Duodenal mucosa (tissue), 2 donors: ENCODE data around the gene DENND1A.

Experiments used
- H3K27ac ChIP-seq: one replicate; pipeline ENCODE4 v1.7.0; 2013; ENCODE audit warnings: low read depth, low read length
- H3K27me3 ChIP-seq, 2 donors: one replicate each; pipeline ENCODE4 v1.7.0; 2013; ENCODE audit warnings: low read length in 2 of 2, control low read depth in 1 of 2; ENCODE audit not compliant: insufficient read depth in 2 of 2, control insufficient read depth in 1 of 2
- H3K36me3 ChIP-seq, 2 donors: one replicate each; pipeline ENCODE4 v1.7.0; 2013; ENCODE audit warnings: low read length in 2 of 2, control low read depth in 1 of 2; ENCODE audit not compliant: insufficient read depth in 2 of 2, control insufficient read depth in 1 of 2
- H3K4me1 ChIP-seq, 2 donors: one replicate each; pipeline ENCODE4 v1.7.0; 2013; ENCODE audit warnings: low read length in 2 of 2, control low read depth in 1 of 2; ENCODE audit not compliant: insufficient read depth in 2 of 2, control insufficient read depth in 1 of 2
- H3K4me3 ChIP-seq, 2 donors: one replicate each; pipeline ENCODE4 v1.7.0; 2013; ENCODE audit warnings: low read length in 2 of 2, low read depth in 1 of 2
- H3K9ac ChIP-seq, 2 donors: one replicate each; pipeline ENCODE4 v1.7.0; 2013; ENCODE audit warnings: low read length in 2 of 2, low read depth in 1 of 2
- H3K9me3 ChIP-seq, 2 donors: one replicate each; pipeline ENCODE4 v1.7.0; 2013; ENCODE audit warnings: low read length in 2 of 2, control low read depth in 1 of 2; ENCODE audit not compliant: control insufficient read depth in 1 of 2

DENND1A gene

GRCh38 chr9:123756484-123757106 is 173.3 kb downstream of the DENND1A start:
- Histone ChIP-seq H3K27ac (no peak overlapping the region), H3K27me3 (no peaks in the 10 kb centered on the region), H3K36me3 (peaks cover 0 to 7% of the 10 kb centered on the region in 2 donors), H3K4me1 (peaks cover under 1 to 4% of the 10 kb centered on the region in 2 donors), H3K4me3 (no peak overlapping the region), H3K9ac (no peak overlapping the region), H3K9me3 (no peaks in the 10 kb centered on the region)

GRCh38 chr9:123753669-123754258 is 176.2 kb downstream of the DENND1A start:
- no peak overlapping the region for H3K27ac ChIP-seq
- no peak overlapping the region for H3K9ac ChIP-seq
- H3K36me3 ChIP-seq, result peaks cover 0 to 7% of the 10 kb centered on the region in 2 donors
- H3K27me3 ChIP-seq, result no peaks in the 10 kb centered on the region
- H3K9me3 ChIP-seq, result no peaks in the 10 kb centered on the region
- H3K4me1 ChIP-seq, result peaks cover 0 to 3% of the 10 kb centered on the region in 2 donors
- no peak overlapping the region for H3K4me3 ChIP-seq

GRCh38 chr9:123753016-123753415 is 176.9 kb downstream of the DENND1A start:
- H3K27ac ChIP-seq, result no peak overlapping the region
- no peak overlapping the region for H3K9ac ChIP-seq
- H3K4me1 ChIP-seq, result peaks cover 0 to 3% of the 10 kb centered on the region in 2 donors
- no peaks in the 10 kb centered on the region for H3K27me3 ChIP-seq
- no peak overlapping the region for H3K4me3 ChIP-seq
- no peaks in the 10 kb centered on the region for H3K9me3 ChIP-seq
- peaks cover 0 to 7% of the 10 kb centered on the region in 2 donors for H3K36me3 ChIP-seq

- Histone ChIP-seq H3K36me3 (no peaks in the 10 kb centered on the region), H3K9ac (no peak overlapping the region), H3K4me1 (peaks cover 0 to 3% of the 10 kb centered on the region in 2 donors), H3K9me3 (no peaks in the 10 kb centered on the region), H3K4me3 (no peak overlapping the region), H3K27ac (no peak overlapping the region), H3K27me3 (no peaks in the 10 kb centered on the region)
Measured at GRCh38 chr9:123749580-123750202, 180.2 kb downstream of the DENND1A start.

- Histone ChIP-seq H3K27ac (no peak overlapping the region), H3K27me3 (no peaks in the 10 kb centered on the region), H3K4me1 (peaks cover 0 to 10% of the 10 kb centered on the region in 2 donors), H3K9me3 (no peaks in the 10 kb centered on the region), H3K36me3 (no peaks in the 10 kb centered on the region), H3K4me3 (no peak overlapping the region), H3K9ac (no peak overlapping the region)
Measured at GRCh38 chr9:123746765-123747164, 183.2 kb downstream of the DENND1A start.

- Histone ChIP-seq H3K36me3 (no peaks in the 10 kb centered on the region), H3K27ac (no peak overlapping the region), H3K9me3 (no peaks in the 10 kb centered on the region), H3K9ac (no peak overlapping the region), H3K27me3 (no peaks in the 10 kb centered on the region), H3K4me3 (no peak overlapping the region), H3K4me1 (peaks cover 0 to 14% of the 10 kb centered on the region in 2 donors)
Measured at GRCh38 chr9:123745933-123746332, 184.0 kb downstream of the DENND1A start.

- H3K36me3 ChIP-seq, result no peaks in the 10 kb centered on the region
- no peaks in the 10 kb centered on the region for H3K27me3 ChIP-seq
- H3K9me3 ChIP-seq, result no peaks in the 10 kb centered on the region
- H3K4me1 ChIP-seq, result peaks cover 0 to 14% of the 10 kb centered on the region in 2 donors
- no peak overlapping the region for H3K4me3 ChIP-seq
- H3K27ac ChIP-seq, result no peak overlapping the region
- H3K9ac ChIP-seq, result no peak overlapping the region
Measured at GRCh38 chr9:123745451-123745850, 184.5 kb downstream of the DENND1A start.

- Histone ChIP-seq H3K4me3 (no peak overlapping the region), H3K27ac (no peak overlapping the region), H3K4me1 (peaks cover 0 to 11% of the 10 kb centered on the region in 2 donors), H3K36me3 (no peaks in the 10 kb centered on the region), H3K9me3 (no peaks in the 10 kb centered on the region), H3K9ac (no peak overlapping the region), H3K27me3 (no peaks in the 10 kb centered on the region)
Measured at GRCh38 chr9:123743737-123744136, 186.2 kb downstream of the DENND1A start.

GRCh38 chr9:123742009-123742767 is 187.7 kb downstream of the DENND1A start:
- H3K27me3 ChIP-seq, result no peaks in the 10 kb centered on the region
- H3K9ac ChIP-seq, result no peak overlapping the region
- H3K9me3 ChIP-seq, result no peaks in the 10 kb centered on the region
- H3K27ac ChIP-seq, result no peak overlapping the region
- H3K4me1 ChIP-seq, result peaks cover 0 to 11% of the 10 kb centered on the region in 2 donors
- H3K36me3 ChIP-seq, result no peaks in the 10 kb centered on the region
- no peak overlapping the region for H3K4me3 ChIP-seq

- H3K4me1 ChIP-seq, result peaks cover 0 to 11% of the 10 kb centered on the region in 2 donors
- H3K9me3 ChIP-seq, result no peaks in the 10 kb centered on the region
- no peak overlapping the region for H3K4me3 ChIP-seq
- H3K9ac ChIP-seq, result no peak overlapping the region
- H3K27me3 ChIP-seq, result no peaks in the 10 kb centered on the region
- no peaks in the 10 kb centered on the region for H3K36me3 ChIP-seq
- no peak overlapping the region for H3K27ac ChIP-seq
Measured at GRCh38 chr9:123741214-123741613, 188.7 kb downstream of the DENND1A start.
